LNCAP (cell line): ENCODE results near the gene SLC39A10.

Experiments used
- TF ChIP-seq, protein P1 (sequence below): fragments of 450-650 bp; IDR thresholded peaks from 2 replicates; pipeline ENCODE4 v1.5.1; 2017; ENCODE audit warnings: mild to moderate bottlenecking

SLC39A10 gene

DNA sequence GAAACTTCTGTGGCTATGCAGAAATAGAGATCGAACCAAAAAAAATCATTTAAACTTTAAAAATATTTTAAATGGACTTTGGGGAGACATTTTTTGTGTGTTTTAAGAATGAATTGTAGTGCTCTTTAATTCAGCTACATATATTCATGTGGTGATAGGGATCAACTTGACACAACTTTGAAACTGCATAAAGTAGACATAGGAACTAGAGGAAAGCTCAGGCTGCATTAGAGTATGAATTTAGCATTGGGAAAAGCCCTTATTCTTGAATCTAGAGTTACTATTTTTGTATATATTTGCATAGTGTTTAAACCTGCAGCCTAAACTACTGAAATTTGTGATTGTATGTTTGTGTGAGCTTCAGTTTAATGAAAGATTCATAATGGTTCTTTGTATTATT, 78.3 kb downstream of the SLC39A10 start:
- TF ChIP-seq, protein P1, sequence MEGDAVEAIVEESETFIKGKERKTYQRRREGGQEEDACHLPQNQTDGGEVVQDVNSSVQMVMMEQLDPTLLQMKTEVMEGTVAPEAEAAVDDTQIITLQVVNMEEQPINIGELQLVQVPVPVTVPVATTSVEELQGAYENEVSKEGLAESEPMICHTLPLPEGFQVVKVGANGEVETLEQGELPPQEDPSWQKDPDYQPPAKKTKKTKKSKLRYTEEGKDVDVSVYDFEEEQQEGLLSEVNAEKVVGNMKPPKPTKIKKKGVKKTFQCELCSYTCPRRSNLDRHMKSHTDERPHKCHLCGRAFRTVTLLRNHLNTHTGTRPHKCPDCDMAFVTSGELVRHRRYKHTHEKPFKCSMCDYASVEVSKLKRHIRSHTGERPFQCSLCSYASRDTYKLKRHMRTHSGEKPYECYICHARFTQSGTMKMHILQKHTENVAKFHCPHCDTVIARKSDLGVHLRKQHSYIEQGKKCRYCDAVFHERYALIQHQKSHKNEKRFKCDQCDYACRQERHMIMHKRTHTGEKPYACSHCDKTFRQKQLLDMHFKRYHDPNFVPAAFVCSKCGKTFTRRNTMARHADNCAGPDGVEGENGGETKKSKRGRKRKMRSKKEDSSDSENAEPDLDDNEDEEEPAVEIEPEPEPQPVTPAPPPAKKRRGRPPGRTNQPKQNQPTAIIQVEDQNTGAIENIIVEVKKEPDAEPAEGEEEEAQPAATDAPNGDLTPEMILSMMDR = no peak

DNA sequence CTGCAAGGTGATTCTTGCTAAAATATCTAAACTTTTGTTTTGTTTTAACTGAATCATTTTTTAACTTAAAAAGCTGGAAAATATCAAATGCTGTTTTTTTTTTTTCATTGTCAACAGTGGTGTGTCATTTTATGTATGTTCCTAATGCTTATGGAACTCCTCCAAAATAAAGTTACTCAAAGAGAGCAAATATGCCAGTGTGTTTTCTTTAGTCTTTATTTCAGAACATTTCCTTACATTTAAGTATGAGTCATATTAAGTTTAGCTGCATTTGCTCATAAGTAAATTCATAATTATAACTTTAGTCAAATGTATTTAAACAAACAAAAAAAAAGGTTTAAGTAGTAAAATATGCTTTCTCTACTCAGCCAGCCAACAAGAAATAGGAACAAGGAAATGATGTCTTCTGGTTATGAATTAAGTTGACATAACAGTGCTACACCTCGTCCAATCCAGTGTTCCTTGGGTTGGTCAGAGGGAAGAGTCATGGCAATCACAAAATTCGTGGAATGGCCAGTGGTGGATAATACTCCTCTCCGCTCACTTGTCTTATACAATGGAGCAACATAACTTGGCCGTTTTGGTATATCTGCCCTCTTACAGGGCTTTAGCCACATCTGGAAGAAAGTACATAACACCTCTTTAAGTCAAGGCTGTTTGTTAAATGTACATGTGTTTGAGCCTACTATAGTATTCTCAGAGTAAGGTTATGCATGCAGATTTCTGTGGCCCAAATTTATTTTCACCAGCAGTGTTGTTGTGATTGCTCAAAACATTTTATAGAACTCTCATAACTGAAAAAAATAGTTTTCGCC, 80.7 kb downstream of the SLC39A10 start:
- TF ChIP-seq, protein P1 = no peak

DNA sequence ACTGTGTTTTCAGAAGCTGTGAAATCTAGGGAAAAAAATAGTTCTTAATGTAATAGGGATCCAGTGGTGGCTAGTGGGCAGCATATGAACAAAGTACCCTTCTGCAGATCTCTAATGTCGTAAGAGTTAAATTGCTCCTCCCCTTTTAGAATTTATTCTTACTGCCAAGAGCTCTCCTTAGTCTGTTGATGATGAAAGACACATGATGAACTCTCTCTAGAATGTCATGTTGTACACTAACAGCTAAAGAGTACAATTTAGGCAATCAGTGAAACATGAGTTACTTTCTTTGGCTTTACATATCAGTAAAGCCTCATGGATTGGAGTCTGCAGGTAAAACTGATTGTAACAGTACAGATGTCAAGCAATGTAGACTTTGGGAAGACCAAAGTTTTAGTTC, 84.2 kb downstream of the SLC39A10 start:
- TF ChIP-seq, protein P1 = no peak

DNA sequence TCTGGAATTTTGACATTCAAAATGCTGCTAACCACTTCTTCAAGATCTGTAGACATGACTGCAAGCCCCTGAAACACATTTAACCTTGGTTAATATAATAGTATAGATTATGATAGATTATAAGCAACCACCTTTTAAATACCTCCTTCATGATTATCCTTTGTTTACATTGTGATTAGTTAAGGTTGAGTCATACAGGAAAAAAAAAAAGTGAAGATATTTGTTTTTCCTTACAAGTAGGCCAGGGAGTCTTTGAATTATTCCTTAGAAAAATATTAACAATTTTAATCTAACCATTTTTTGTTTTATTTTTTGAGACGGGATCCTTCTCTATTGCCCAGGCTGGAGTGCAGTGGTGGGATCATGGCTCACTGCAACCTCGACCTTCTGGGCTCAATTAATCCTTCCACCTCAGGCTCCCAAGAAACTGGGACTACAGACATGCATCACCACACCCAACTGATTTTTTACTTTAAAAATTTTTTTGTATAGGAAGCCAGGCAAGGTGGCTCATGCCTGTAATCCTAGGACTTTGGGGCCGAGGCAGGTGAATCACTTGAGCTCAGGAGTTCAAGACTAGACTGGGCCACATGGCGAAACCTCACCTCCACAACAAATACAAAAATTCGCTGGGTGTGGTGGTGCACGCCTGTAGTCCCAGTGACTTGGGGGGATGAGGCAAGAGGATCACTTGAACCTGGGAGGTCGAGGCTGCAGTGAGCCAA, 99.4 kb downstream of the SLC39A10 start:
- TF ChIP-seq, protein P1 = no peak

DNA sequence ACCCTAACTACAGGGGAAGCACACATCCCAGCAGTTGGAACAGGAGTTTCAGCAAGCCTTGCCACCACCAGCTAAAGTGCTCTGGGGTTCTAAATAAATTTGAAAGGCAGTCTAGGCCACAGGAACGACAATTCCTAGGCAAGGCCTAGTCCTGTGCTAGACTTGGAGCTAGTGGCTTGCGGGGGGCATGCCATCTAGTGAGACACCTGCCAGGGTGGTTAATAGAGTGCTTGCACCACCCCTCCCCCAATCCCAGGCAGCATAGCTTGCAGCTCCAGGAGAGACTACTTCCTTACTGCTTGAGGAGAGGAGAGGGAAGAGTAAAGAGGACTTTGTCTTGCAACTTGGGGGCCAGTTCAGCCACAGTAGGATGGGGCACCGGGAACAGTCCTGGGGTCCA, 101.8 kb downstream of the SLC39A10 start:
- TF ChIP-seq, protein P1 = no peak

DNA sequence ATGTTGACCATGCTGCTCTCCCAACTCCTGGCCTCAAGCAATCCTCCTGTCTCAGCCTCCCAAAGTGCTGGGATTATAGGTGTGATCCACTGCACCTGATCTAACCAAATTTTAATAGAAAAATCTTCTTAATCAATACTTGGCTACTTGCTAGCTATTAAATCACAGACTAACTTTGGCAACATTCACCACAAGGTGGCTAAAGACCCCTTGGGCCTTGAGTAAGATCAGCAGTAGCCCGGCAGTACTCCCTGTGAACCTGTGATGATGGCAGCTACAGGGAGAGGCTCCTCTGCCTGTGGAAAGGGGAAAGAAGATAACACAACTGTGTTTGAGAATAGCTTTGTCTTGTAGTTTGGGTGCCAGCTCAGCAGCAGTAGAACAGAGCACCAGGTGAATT, 102.9 kb downstream of the SLC39A10 start:
- TF ChIP-seq, protein P1 = no peak

DNA sequence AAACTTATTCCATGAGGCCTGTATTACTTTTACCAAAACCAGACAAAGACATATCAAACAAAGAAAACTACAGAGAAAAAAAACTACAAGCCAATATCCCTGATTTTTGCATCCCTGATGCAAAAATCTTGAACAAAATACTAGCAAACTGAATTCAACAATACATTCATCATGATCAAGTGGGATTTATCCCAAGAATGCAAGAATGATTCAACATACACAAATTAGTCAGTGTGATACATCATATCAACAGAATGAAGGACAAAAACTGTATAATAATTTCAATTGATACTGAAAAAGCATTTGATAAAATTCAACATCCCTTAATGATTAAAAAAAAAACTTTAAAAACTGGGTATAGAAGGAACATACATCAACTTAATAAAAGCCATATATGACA, 106.8 kb downstream of the SLC39A10 start:
- TF ChIP-seq, protein P1 = no peak
